ENCODE results near the gene IGLON5. TPM values are rescaled to one million over a fixed set of nuclear protein-coding genes. Genes with fewer than 3 reads are reported as not detected.

The IGLON5 gene
- polyA plus RNA-seq, 1 donor (not counting 4 experiments of a cell fraction or from before 2014, with no cell fraction given): not detected

DNA sequence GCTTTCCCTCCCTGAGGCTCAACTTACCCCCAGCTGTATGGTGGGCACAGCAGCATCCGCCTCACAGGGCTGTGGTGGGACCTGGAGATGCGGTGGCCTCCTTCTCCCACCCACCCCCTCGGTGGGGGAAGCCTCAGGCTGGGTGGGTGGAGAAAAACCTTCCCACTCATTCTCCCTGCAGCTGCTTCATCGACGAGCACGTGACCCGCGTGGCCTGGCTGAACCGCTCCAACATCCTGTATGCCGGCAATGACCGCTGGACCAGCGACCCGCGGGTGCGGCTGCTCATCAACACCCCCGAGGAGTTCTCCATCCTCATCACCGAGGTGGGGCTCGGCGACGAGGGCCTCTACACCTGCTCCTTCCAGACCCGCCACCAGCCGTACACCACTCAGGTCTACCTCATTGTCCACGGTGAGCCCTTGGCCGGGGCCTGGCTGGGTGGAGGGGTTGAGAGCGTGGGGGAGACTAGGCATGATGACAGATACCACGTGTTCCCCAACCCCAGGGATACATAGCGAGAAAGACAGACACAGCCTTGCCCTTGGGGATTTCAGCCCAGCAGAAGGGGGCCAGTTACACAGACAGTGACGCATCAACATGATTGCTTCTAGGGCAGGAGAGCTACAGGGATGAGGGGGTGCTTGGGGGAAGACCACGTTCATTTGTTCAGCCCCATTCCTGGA lies 12.2 kb downstream of the IGLON5 start:
- DNase-seq (ENCODE audit: low read depth, low spot score) (no peak), FAIRE-seq (no peak)
- H3K9me1 ChIP-seq (ENCODE audit: control insufficient read depth, extremely low read depth, insufficient read depth, low read length): no peaks in the 10 kb centered on the region
- dilution Hi-C loops (cut with MboI; ENCODE audit: extremely low pct_ligation_motif_present, low sequenced_read_pairs): no loop called here
- TF ChIP-seq, protein P1, sequence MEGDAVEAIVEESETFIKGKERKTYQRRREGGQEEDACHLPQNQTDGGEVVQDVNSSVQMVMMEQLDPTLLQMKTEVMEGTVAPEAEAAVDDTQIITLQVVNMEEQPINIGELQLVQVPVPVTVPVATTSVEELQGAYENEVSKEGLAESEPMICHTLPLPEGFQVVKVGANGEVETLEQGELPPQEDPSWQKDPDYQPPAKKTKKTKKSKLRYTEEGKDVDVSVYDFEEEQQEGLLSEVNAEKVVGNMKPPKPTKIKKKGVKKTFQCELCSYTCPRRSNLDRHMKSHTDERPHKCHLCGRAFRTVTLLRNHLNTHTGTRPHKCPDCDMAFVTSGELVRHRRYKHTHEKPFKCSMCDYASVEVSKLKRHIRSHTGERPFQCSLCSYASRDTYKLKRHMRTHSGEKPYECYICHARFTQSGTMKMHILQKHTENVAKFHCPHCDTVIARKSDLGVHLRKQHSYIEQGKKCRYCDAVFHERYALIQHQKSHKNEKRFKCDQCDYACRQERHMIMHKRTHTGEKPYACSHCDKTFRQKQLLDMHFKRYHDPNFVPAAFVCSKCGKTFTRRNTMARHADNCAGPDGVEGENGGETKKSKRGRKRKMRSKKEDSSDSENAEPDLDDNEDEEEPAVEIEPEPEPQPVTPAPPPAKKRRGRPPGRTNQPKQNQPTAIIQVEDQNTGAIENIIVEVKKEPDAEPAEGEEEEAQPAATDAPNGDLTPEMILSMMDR (optimal IDR thresholded peaks at IDR 0.05 in 1 of 3, IDR thresholded peaks at IDR 0.05 in 1 of 3, conservative IDR thresholded peaks at IDR 0.05 in 1 of 3; ENCODE audit: extremely low read depth in 1 of 3, insufficient read depth in 2 of 3, low read length in 3 of 3): no peak
- TF ChIP-seq EZH2 (IDR thresholded peaks at IDR 0.05; ENCODE audit: low read length): no peak
- H3K27me3 ChIP-seq (ENCODE audit: control insufficient read depth, extremely low read depth, insufficient read depth, low read length): peaks cover 10% of the 10 kb centered on the region
- H3K36me3 ChIP-seq (ENCODE audit: control insufficient read depth in 2 of 2, extremely low read depth in 1 of 2, insufficient read depth in 2 of 2, low read length in 2 of 2): no peaks in the 10 kb centered on the region
- no peak overlapping the region for H3K9ac ChIP-seq (ENCODE audit: control insufficient read depth, extremely low read depth, insufficient read depth, low read length)
- no peaks in the 10 kb centered on the region for H3K9me3 ChIP-seq (ENCODE audit: control insufficient read depth, low read depth, low read length)
- H3K4me2 ChIP-seq (ENCODE audit: control insufficient read depth, extremely low read depth, insufficient read depth, low read depth, low read length): no peak overlapping the region
- H3K4me3 ChIP-seq (ENCODE audit: control insufficient read depth in 2 of 3, extremely low read depth in 1 of 3, insufficient read depth in 2 of 3, low read depth in 1 of 3, low read length in 3 of 3): no peak overlapping the region
- no peak overlapping the region for H2AFZ ChIP-seq (ENCODE audit: control insufficient read depth, low read length)
- H3K27ac ChIP-seq (ENCODE audit: control insufficient read depth, insufficient read depth, low read length): no peak overlapping the region
- no peaks in the 10 kb centered on the region for H3K4me1 ChIP-seq (ENCODE audit: control insufficient read depth, extremely low read depth, insufficient read depth, low read length)
- H4K20me1 ChIP-seq (ENCODE audit: control insufficient read depth, extremely low read depth, insufficient read depth, low read length): no peaks in the 10 kb centered on the region
- H3K79me2 ChIP-seq (ENCODE audit: control insufficient read depth, insufficient read depth, low read length): no peaks in the 10 kb centered on the region

DNA sequence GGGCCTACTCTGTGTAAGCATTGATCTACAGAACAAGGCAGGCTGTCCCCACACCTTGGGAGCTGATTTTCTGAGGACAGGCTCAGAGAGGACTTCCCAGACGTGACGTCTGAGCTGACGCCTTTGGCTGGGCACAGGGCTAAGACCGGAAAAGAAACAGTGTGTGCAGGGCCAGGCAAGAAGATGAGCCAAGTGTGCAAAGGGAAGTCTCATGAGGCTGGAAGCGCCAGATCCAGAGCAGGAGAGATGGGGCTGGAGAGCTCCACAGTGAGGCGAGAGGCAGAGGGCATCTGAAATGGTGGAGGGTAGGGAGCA lies 12.7 kb downstream of the IGLON5 start:
- DNase-seq (ENCODE audit: low read depth, low spot score) (no peak), FAIRE-seq (no peak)
- no peak overlapping the region for H3K4me2 ChIP-seq (ENCODE audit: control insufficient read depth, extremely low read depth, insufficient read depth, low read depth, low read length)
- H3K9me3 ChIP-seq (ENCODE audit: control insufficient read depth, low read depth, low read length): no peaks in the 10 kb centered on the region
- H3K79me2 ChIP-seq (ENCODE audit: control insufficient read depth, insufficient read depth, low read length): no peaks in the 10 kb centered on the region
- no peaks in the 10 kb centered on the region for H4K20me1 ChIP-seq (ENCODE audit: control insufficient read depth, extremely low read depth, insufficient read depth, low read length)
- H3K27ac ChIP-seq (ENCODE audit: control insufficient read depth, insufficient read depth, low read length): no peak overlapping the region
- no peaks in the 10 kb centered on the region for H3K4me1 ChIP-seq (ENCODE audit: control insufficient read depth, extremely low read depth, insufficient read depth, low read length)
- no peaks in the 10 kb centered on the region for H3K9me1 ChIP-seq (ENCODE audit: control insufficient read depth, extremely low read depth, insufficient read depth, low read length)
- no peak overlapping the region for H2AFZ ChIP-seq (ENCODE audit: control insufficient read depth, low read length)
- TF ChIP-seq, protein P1 (optimal IDR thresholded peaks at IDR 0.05 in 1 of 3, IDR thresholded peaks at IDR 0.05 in 1 of 3, conservative IDR thresholded peaks at IDR 0.05 in 1 of 3; ENCODE audit: extremely low read depth in 1 of 3, insufficient read depth in 2 of 3, low read length in 3 of 3): no peak
- TF ChIP-seq EZH2 (IDR thresholded peaks at IDR 0.05; ENCODE audit: low read length): no peak
- H3K36me3 ChIP-seq (ENCODE audit: control insufficient read depth in 2 of 2, extremely low read depth in 1 of 2, insufficient read depth in 2 of 2, low read length in 2 of 2): no peaks in the 10 kb centered on the region
- H3K27me3 ChIP-seq (ENCODE audit: control insufficient read depth, extremely low read depth, insufficient read depth, low read length): peaks cover 10% of the 10 kb centered on the region
- dilution Hi-C loops (cut with MboI; ENCODE audit: extremely low pct_ligation_motif_present, low sequenced_read_pairs): no loop called here
- H3K9ac ChIP-seq (ENCODE audit: control insufficient read depth, extremely low read depth, insufficient read depth, low read length): no peak overlapping the region
- H3K4me3 ChIP-seq (ENCODE audit: control insufficient read depth in 2 of 3, extremely low read depth in 1 of 3, insufficient read depth in 2 of 3, low read depth in 1 of 3, low read length in 3 of 3): no peak overlapping the region
